K562 (cell line): ENCODE data around the gene VWF. TPM values are rescaled to one million over a fixed set of nuclear protein-coding genes. Genes with fewer than 3 reads are reported as not detected.

ENCODE experiments used
- ATAC-seq: fragments of 200-7000 bp; cut with Tn5 transposase; 3 replicates; pipeline ENCODE4 v1.9.1; 2020; ENCODE audit warnings: moderate library complexity
- BruUV-seq: library from RNA; stranded (reverse); fragments of 400-500 nt; replicated peaks from 2 replicates; lab custom pipeline; 2021; lab: Mats Ljungman, UMichigan
- CTCF ChIA-PET: fragments of 300-600 bp; formaldehyde crosslinking; extraction: SDS; loops from one replicate; lab custom pipeline; 2021; ENCODE audit warnings: low intra/inter-chr PET ratio; lab: Yijun Ruan, JAX
- POLR2A ChIA-PET: fragments of 300-600, 350-650 bp; sonication (Branson Sonifier 250); formaldehyde crosslinking; extraction: SDS; loops from one replicate; lab custom pipeline; 2021; ENCODE audit warnings: antibody characterized with exemption, inconsistent platforms; lab: Yijun Ruan, JAX
- DNase-seq, 4 experiments: peaks; one replicate each; pipeline versions ENCODE4 v3.0.0 to v3.0.0-alpha.2; 2011 to 2018; ENCODE audit warnings: low spot score in 3 of 4, mixed read lengths in 3 of 4; ENCODE audit errors: extremely low read depth in 1 of 4
- FAIRE-seq: peaks from 2 replicates; lab custom pipeline; 2011; peaks lifted over from hg19 to GRCh38; lab: Jason Lieb, UNC
- H2AFZ ChIP-seq: 2 replicates; pipeline ENCODE4 v1.6.0; 2011; ENCODE audit warnings: low read depth, low read length, control low read depth, inconsistent platforms
- H3K27ac ChIP-seq: fragments of 200-600 bp; 3 replicates; pipeline ENCODE4 v1.8.0; 2011; ENCODE audit warnings: low read depth, mild to moderate bottlenecking, control low read depth, inconsistent platforms, low read length, moderate library complexity, mixed read lengths; ENCODE audit errors: extremely low read depth
- H3K27me3 ChIP-seq, 2 experiments: fragments of 300-600 bp in 1 of 2; 2 replicates in 1 of 2; 3 replicates in 1 of 2; pipeline versions ENCODE4 v1.6.0 to v1.8.0; 2011; ENCODE audit warnings: inconsistent platforms in 2 of 2, low read length in 2 of 2, mild to moderate bottlenecking in 1 of 2, mixed read lengths in 1 of 2, moderate library complexity in 1 of 2; ENCODE audit not compliant: control insufficient read depth in 2 of 2, insufficient read depth in 2 of 2
- H3K36me3 ChIP-seq: fragments of 300-600 bp; 3 replicates; pipeline ENCODE4 v1.8.0; 2011; ENCODE audit warnings: mild to moderate bottlenecking, low read length, inconsistent platforms; ENCODE audit not compliant: control insufficient read depth, insufficient read depth
- H3K4me1 ChIP-seq, 2 experiments: fragments of 200-600 bp in 1 of 2; replicated peaks in 1 of 2; 2 replicates in 1 of 2; 3 replicates in 1 of 2; pipeline versions ENCODE4 v1.5.1 to v1.8.0; 2011; ENCODE audit warnings: inconsistent platforms in 2 of 2, low read length in 2 of 2, mild to moderate bottlenecking in 1 of 2, mixed read lengths in 1 of 2, moderate library complexity in 1 of 2; ENCODE audit not compliant: control insufficient read depth in 2 of 2, insufficient read depth in 2 of 2
- H3K4me2 ChIP-seq: 2 replicates; pipeline ENCODE4 v1.6.1; 2011; ENCODE audit warnings: low read length, control low read depth, inconsistent platforms, mixed read lengths; ENCODE audit not compliant: insufficient read depth
- H3K4me3 ChIP-seq: fragments of 200-600 bp; sonication (generic), shearing (Covaris generic); 2 replicates; pipeline ENCODE4 v1.5.1; 2016; ENCODE audit warnings: control low read depth, inconsistent platforms
- H3K79me2 ChIP-seq: fragments of 200-600 bp; 3 replicates; pipeline ENCODE4 v1.8.0; 2011; ENCODE audit warnings: low read length, inconsistent platforms; ENCODE audit not compliant: control insufficient read depth, insufficient read depth
- H3K9ac ChIP-seq, 2 experiments: 2 replicates each; pipeline versions ENCODE4 v1.6.0 to v1.6.1; 2011; ENCODE audit warnings: low read depth in 2 of 2, low read length in 2 of 2, control low read depth in 1 of 2, inconsistent platforms in 1 of 2, mild to moderate bottlenecking in 1 of 2, mixed read lengths in 1 of 2; ENCODE audit not compliant: insufficient read depth in 1 of 2
- H3K9me1 ChIP-seq: one replicate; pipeline ENCODE4 v1.6.0; 2011; ENCODE audit warnings: inconsistent platforms, mild to moderate bottlenecking, low read length, moderate library complexity; ENCODE audit not compliant: control insufficient read depth, insufficient read depth
- H3K9me3 ChIP-seq: replicated peaks from 2 replicates; pipeline ENCODE4 v1.5.1; 2011; ENCODE audit warnings: low read depth, low read length, inconsistent platforms; ENCODE audit not compliant: control insufficient read depth, insufficient read depth
- H4K20me1 ChIP-seq: replicated peaks from 2 replicates; pipeline ENCODE4 v1.6.1; 2011; ENCODE audit warnings: low read length, inconsistent platforms, mixed read lengths; ENCODE audit not compliant: control insufficient read depth, insufficient read depth
- FOXM1 ChIP-seq, 2 experiments: fragments of 450-650 bp in 1 of 2; sonication (generic) in 1 of 2; formaldehyde crosslinking in 1 of 2; IDR thresholded peaks; 2 replicates each; pipeline versions ENCODE4 v1.6.1 to v1.9.0; 2017 to 2022; ENCODE audit warnings: low read depth in 2 of 2, mild to moderate bottlenecking in 2 of 2, missing genetic modification reagents in 1 of 2, moderate library complexity in 1 of 2
- GTF2F1 ChIP-seq: IDR thresholded peaks from 2 replicates; pipeline ENCODE4 v1.6.1; 2011; ENCODE audit warnings: low read depth, low read length, improper control_type of control experiment
- HMBOX1 ChIP-seq: sonication (generic); IDR thresholded peaks from 2 replicates; pipeline ENCODE4 v1.6.1; 2016
- MTA1 ChIP-seq: fragments of 450-650 bp; IDR thresholded peaks from 2 replicates; pipeline ENCODE4 v1.6.1; 2017; ENCODE audit warnings: borderline replicate concordance
- NONO ChIP-seq, 2 experiments: fragments of 200-400 bp in 1 of 2; fragments of 450-650 bp in 1 of 2; formaldehyde crosslinking in 1 of 2; IDR thresholded peaks; 2 replicates each; pipeline ENCODE4 v1.6.1; 2017; ENCODE audit warnings: low read depth in 2 of 2, mild to moderate bottlenecking in 2 of 2, moderate library complexity in 2 of 2, low read length in 1 of 2
- PHF8 ChIP-seq: fragments of 200-600 bp; sonication (generic); IDR thresholded peaks from 2 replicates; pipeline ENCODE4 v1.6.1; 2012; ENCODE audit warnings: mixed run types, mild to moderate bottlenecking, inconsistent platforms, low read length, moderate library complexity, borderline replicate concordance
- TCF15 ChIP-seq: fragments of 250-450 bp; sonication (Bioruptor Pico); IDR thresholded peaks from 2 replicates; pipeline ENCODE4 v1.8.0; 2022; ENCODE audit warnings: moderate library complexity, mild to moderate bottlenecking, inconsistent platforms
- THRA ChIP-seq: fragments of 450-650 bp; IDR thresholded peaks from 2 replicates; pipeline ENCODE4 v1.6.1; 2017; ENCODE audit warnings: mild to moderate bottlenecking, moderate library complexity
- TRIM25 ChIP-seq: fragments of 450-650 bp; IDR thresholded peaks from 2 replicates; pipeline ENCODE4 v1.7.0; 2016; ENCODE audit warnings: borderline replicate concordance
- USF2 ChIP-seq: sonication (generic); formaldehyde crosslinking; IDR thresholded peaks from 2 replicates; pipeline ENCODE4 v1.5.0; 2020; ENCODE audit warnings: missing genetic modification reagents
- XRCC4 ChIP-seq: IDR thresholded peaks from one replicate; pipeline ENCODE4 v1.6.1; 2011; ENCODE audit not compliant: insufficient read depth, insufficient read length; ENCODE audit errors: extremely low read depth
- ZBTB26 ChIP-seq: fragments of 450-650 bp; formaldehyde crosslinking; IDR thresholded peaks from 2 replicates; pipeline ENCODE4 v1.4.0; 2022; ENCODE audit warnings: missing genetic modification characterization
- ZFP1 ChIP-seq: fragments of 450-650 bp; formaldehyde crosslinking; IDR thresholded peaks from 2 replicates; pipeline ENCODE4 v1.4.0; 2020; ENCODE audit warnings: mild to moderate bottlenecking, mixed read lengths
- ZNF23 ChIP-seq: fragments of 250-450 bp; sonication (Bioruptor Pico); IDR thresholded peaks from 2 replicates; pipeline ENCODE4 v1.4.0; 2020; ENCODE audit warnings: mild to moderate bottlenecking
- ZZZ3 ChIP-seq: fragments of 450-650 bp; IDR thresholded peaks from 2 replicates; pipeline ENCODE4 v1.6.1; 2016; ENCODE audit warnings: antibody characterized with exemption, mild to moderate bottlenecking, moderate library complexity
- WGBS: fragments of 100-300 bp; shearing (Covaris generic); methylation state at CpG from one replicate; pipeline ENCODE4 v1.1.6; 2016; ENCODE audit warnings: low coverage, mixed read lengths; ENCODE audit not compliant: insufficient coverage; ENCODE audit errors: missing lambda C conversion rate; 5-methylcytosine and 5-hydroxymethylcytosine counted together
- in situ Hi-C: fragments of 300-500 bp; cut with MboI; formaldehyde crosslinking; loops from 4 replicates; pipeline ENCODE4 v1.15.0; 2018; ENCODE audit warnings: inconsistent platforms, mixed read lengths
- intact Hi-C: fragments of 100-400 bp; cut with micrococcal nuclease; formaldehyde crosslinking; loops from 2 replicates; pipeline ENCODE4 v1.14.2; 2022
- polyA plus RNA-seq, 8 experiments: library from polyadenylated mRNA; depleted of rRNA in 4 of 8; stranded (reverse) in 5 of 8; unstranded in 3 of 8; fragments of >200 nt; fragmentation: Nextera tagmentation in 2 of 8; fragmentation: Illumina TruSeq in 1 of 8; extraction: Ambion mirVana in 2 of 8; extraction: Trizol in 1 of 8; gene quantifications; 2 replicates each; pipeline versions ENCODE4 v1.2.1 to v1.2.3, GENCODE V29; 2011 to 2014; ENCODE audit warnings: inconsistent platforms in 1 of 8, missing spikeins in 1 of 8
- total RNA-seq, 7 experiments: library from RNA; depleted of rRNA in 6 of 7; stranded (reverse); fragments of >200 nt in 6 of 7; fragmentation: Illumina TruSeq in 2 of 7; extraction: Trizol in 2 of 7; gene quantifications; 2 replicates each; pipeline versions ENCODE4 v1.2.1 to v1.2.3, GENCODE V29; 2011 to 2021; ENCODE audit warnings: low replicate concordance in 1 of 7

The VWF gene
- total and polyA plus RNA-seq, 9 of the 15 experiments (the other 6 are each of a cell fraction or from before 2014, with no cell fraction given) = 0.53 TPM; not detected in 8

GRCh38 chr12:6068227-6068626 lies 56.2 kb downstream of the VWF start:
- no peak overlapping the region for H3K9ac ChIP-seq
- no peak overlapping the region for H2AFZ ChIP-seq
- BruUV-seq = no TSS peak
- H3K27me3 ChIP-seq = peaks cover 2 to 39% of the 10 kb centered on the region in 2 experiments; a peak in 2 of 5 replicates
- intact Hi-C loops = no loop called here
- no peak overlapping the region for H3K4me2 ChIP-seq
- POLR2A ChIA-PET = interaction anchor here (0.6 kb wide), 1 partner anchor 233 kb away, joined by 3 read pairs; no protein-coding TSS in a partner anchor
- no peak for TF ChIP-seq ZNF23 (CRISPR knock-in tag)
- TF ChIP-seq XRCC4 = no peak
- TF ChIP-seq MTA1 = no peak
- TF ChIP-seq GTF2F1 = no peak
- no peak for TF ChIP-seq TRIM25
- TF ChIP-seq THRA = no peak
- TF ChIP-seq ZZZ3 = no peak
- TF ChIP-seq ZBTB26 (CRISPR knock-in tag) = no peak
- TF ChIP-seq PHF8 = no peak
- no peak for TF ChIP-seq NONO (IDR thresholded peaks at IDR 0.05; ENCODE audit: low read depth in 2 of 2, low read length in 1 of 2)
- TF ChIP-seq FOXM1 (IDR thresholded peaks at IDR 0.05; ENCODE audit: low read depth) = no peak
- no peak for TF ChIP-seq FOXM1 (CRISPR knock-in tag; IDR thresholded peaks at IDR 0.05; ENCODE audit: low read depth)
- no peak for TF ChIP-seq ZFP1 (CRISPR knock-in tag)
- no peak for TF ChIP-seq HMBOX1
- no peak for TF ChIP-seq TCF15 (CRISPR knock-in tag)
- TF ChIP-seq USF2 (CRISPR knock-in tag) = no peak
- no peak overlapping the region for H3K27ac ChIP-seq
- H3K4me1 ChIP-seq = no peaks in the 10 kb centered on the region; a peak in 1 of 5 replicates
- CTCF ChIA-PET = interaction anchor here (0.8 to 1.7 kb wide), 2 partner anchors 211 to 212 kb away, joined by 4 to 5 read pairs; no protein-coding TSS in a partner anchor
- H4K20me1 ChIP-seq = no peaks in the 10 kb centered on the region
- H3K9me1 ChIP-seq = no peaks in the 10 kb centered on the region
- no peaks in the 10 kb centered on the region for H3K79me2 ChIP-seq
- ATAC-seq = no peak
- WGBS = 2% methylated on average over 8 of the region's 9 CpGs
- no peaks in the 10 kb centered on the region for H3K36me3 ChIP-seq
- no peak overlapping the region for H3K4me3 ChIP-seq
- H3K9me3 ChIP-seq = no peaks in the 10 kb centered on the region
- DNase-seq = no peak
- no peak for FAIRE-seq
- in situ Hi-C loops = loop anchor here (5.0 to 25.0 kb wide), 3 partner anchors 127 to 394 kb away; partner anchors contain the start of genes TAPBPL and VAMP1
